ENCODE results near the gene MAN2C1. TPM values are rescaled to one million over a fixed set of nuclear protein-coding genes. Genes with fewer than 3 reads are reported as not detected.

The MAN2C1 gene
- total RNA-seq, 1 donor from 2014 or later: 252 TPM

GRCh38 chr15:75364881-75365280 is 3.5 kb downstream of the MAN2C1 start:
- no peaks in the 10 kb centered on the region for H3K9me3 ChIP-seq
- intact Hi-C loops (cut with DNase I): no loop called here
- H3K27me3 ChIP-seq: no peaks in the 10 kb centered on the region
- peaks cover 75% of the 10 kb centered on the region for H3K36me3 ChIP-seq
- ATAC-seq (no peak), DNase-seq (no peak)
- peaks cover 18% of the 10 kb centered on the region for H3K4me1 ChIP-seq
- TF ChIP-seq CTCF (IDR thresholded peaks at IDR 0.05): no peak
- no peak overlapping the region for H3K4me3 ChIP-seq
- H3K27ac ChIP-seq: no peak overlapping the region

- no peak for DNase-seq
Observed at GRCh38 chr15:75363786-75364185, 4.6 kb downstream of the MAN2C1 start.

GRCh38 chr15:75362642-75363249 is 5.7 kb downstream of the MAN2C1 start:
- Histone ChIP-seq H3K4me1 (peaks cover 7% of the 10 kb centered on the region), H3K27me3 (no peaks in the 10 kb centered on the region), H3K36me3 (peaks cover 96% of the 10 kb centered on the region), H3K4me3 (no peak overlapping the region), H3K27ac (no peak overlapping the region), H3K9me3 (no peaks in the 10 kb centered on the region)
- intact Hi-C loops (cut with DNase I): no loop called here
- no peak for DNase-seq
- ATAC-seq: no peak
- no peak for TF ChIP-seq CTCF (IDR thresholded peaks at IDR 0.05)

More at GRCh38 chr15:75363786-75364185, 4.6 kb downstream of the MAN2C1 start:
- TF ChIP-seq CTCF (IDR thresholded peaks at IDR 0.05): no peak
- Histone ChIP-seq H3K27ac (no peak overlapping the region), H3K9me3 (no peaks in the 10 kb centered on the region), H3K27me3 (no peaks in the 10 kb centered on the region), H3K36me3 (peaks cover 85% of the 10 kb centered on the region), H3K4me1 (peaks cover 8% of the 10 kb centered on the region), H3K4me3 (no peak overlapping the region)
- ATAC-seq: no peak
- intact Hi-C loops (cut with DNase I): no loop called here

GRCh38 chr15:75361989-75362641 is 6.3 kb downstream of the MAN2C1 start:
- Histone ChIP-seq H3K4me1 (peaks cover under 1% of the 10 kb centered on the region), H3K36me3 (peaks cover 99% of the 10 kb centered on the region), H3K4me3 (no peak overlapping the region), H3K27me3 (no peaks in the 10 kb centered on the region), H3K27ac (no peak overlapping the region), H3K9me3 (no peaks in the 10 kb centered on the region)
- DNase-seq (no peak), ATAC-seq (no peak)
- intact Hi-C loops (cut with DNase I): no loop called here
- TF ChIP-seq CTCF (IDR thresholded peaks at IDR 0.05): no peak

GRCh38 chr15:75361361-75361988 is 6.9 kb downstream of the MAN2C1 start:
- H3K36me3 ChIP-seq: peaks cover 99% of the 10 kb centered on the region
- H3K27me3 ChIP-seq: no peaks in the 10 kb centered on the region
- DNase-seq: no peak
- ATAC-seq: no peak
- intact Hi-C loops (cut with DNase I): no loop called here
- no peaks in the 10 kb centered on the region for H3K4me1 ChIP-seq
- no peaks in the 10 kb centered on the region for H3K9me3 ChIP-seq
- no peak overlapping the region for H3K27ac ChIP-seq
- TF ChIP-seq CTCF (IDR thresholded peaks at IDR 0.05): no peak
- H3K4me3 ChIP-seq: no peak overlapping the region

Measured in upper lobe of right lung (tissue), 1 donor.